ENCODE results near the gene CD24. TPM values are rescaled to one million over a fixed set of nuclear protein-coding genes. Genes with fewer than 3 reads are reported as not detected.

The CD24 gene
- total and polyA plus RNA-seq, 10 of the 15 experiments (the other 5 are each of a cell fraction or from before 2014, with no cell fraction given) = 0.19 to 21.2 (median 9.0) TPM

DNA sequence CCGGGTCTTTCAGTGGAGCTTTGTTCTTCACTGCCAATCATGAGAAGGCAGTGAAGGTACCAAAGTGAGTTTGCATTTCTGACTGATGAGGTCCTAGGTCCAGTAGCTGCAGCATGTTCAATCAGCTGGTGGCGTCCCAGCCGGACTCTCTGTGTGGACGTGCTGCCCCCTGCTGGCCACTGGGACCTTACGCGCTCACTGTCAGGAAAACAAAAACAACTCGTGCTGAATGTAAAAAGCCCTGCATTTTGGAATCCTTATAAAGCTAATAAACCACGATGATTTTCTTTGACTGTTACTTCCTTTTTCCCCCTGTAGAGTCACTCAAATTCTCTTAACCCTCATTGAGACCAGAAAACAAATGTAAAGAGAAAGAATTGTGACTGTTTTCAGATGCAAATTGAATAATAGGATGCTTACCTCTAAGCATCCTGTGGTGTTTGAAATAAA lies 4.9 kb upstream of the CD24 start (continued):
- TF ChIP-seq, protein P1, sequence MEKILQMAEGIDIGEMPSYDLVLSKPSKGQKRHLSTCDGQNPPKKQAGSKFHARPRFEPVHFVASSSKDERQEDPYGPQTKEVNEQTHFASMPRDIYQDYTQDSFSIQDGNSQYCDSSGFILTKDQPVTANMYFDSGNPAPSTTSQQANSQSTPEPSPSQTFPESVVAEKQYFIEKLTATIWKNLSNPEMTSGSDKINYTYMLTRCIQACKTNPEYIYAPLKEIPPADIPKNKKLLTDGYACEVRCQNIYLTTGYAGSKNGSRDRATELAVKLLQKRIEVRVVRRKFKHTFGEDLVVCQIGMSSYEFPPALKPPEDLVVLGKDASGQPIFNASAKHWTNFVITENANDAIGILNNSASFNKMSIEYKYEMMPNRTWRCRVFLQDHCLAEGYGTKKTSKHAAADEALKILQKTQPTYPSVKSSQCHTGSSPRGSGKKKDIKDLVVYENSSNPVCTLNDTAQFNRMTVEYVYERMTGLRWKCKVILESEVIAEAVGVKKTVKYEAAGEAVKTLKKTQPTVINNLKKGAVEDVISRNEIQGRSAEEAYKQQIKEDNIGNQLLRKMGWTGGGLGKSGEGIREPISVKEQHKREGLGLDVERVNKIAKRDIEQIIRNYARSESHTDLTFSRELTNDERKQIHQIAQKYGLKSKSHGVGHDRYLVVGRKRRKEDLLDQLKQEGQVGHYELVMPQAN (conservative IDR thresholded peaks at IDR 0.05) = no peak
- TF ChIP-seq STAT1 (conservative IDR thresholded peaks at IDR 0.05) (no peak), CREM (IDR thresholded peaks at IDR 0.05; ENCODE audit: low read depth) (no peak), EP300 (IDR thresholded peaks at IDR 0.05; ENCODE audit: borderline replicate concordance in 1 of 2, control insufficient read depth in 1 of 2, low read depth in 2 of 2, low read length in 2 of 2) (no peak), SMC3 (IDR thresholded peaks at IDR 0.05; ENCODE audit: borderline replicate concordance, low read length) (peak; percentile 98), FOS (IDR thresholded peaks at IDR 0.05; ENCODE audit: borderline replicate concordance, extremely low read depth, insufficient read length) (no peak), MEF2B (IDR thresholded peaks at IDR 0.05; ENCODE audit: partially characterized antibody, poor library complexity, severe bottlenecking) (no peak), MEF2A (IDR thresholded peaks at IDR 0.05; ENCODE audit: insufficient read depth, low read depth, low read length) (no peak), STAT3 (IDR thresholded peaks at IDR 0.05; ENCODE audit: low read depth, low read length) (no peak), HCFC1 (IDR thresholded peaks at IDR 0.05; ENCODE audit: low read length) (no peak), NFYA (IDR thresholded peaks at IDR 0.05; ENCODE audit: borderline replicate concordance, low read depth, low read length) (no peak), BACH1 (IDR thresholded peaks at IDR 0.05; ENCODE audit: borderline replicate concordance) (no peak), ZNF384 (IDR thresholded peaks at IDR 0.05; ENCODE audit: borderline replicate concordance, low read depth, low read length) (no peak), YBX1 (IDR thresholded peaks at IDR 0.05) (no peak)
- TF ChIP-seq, protein P2, sequence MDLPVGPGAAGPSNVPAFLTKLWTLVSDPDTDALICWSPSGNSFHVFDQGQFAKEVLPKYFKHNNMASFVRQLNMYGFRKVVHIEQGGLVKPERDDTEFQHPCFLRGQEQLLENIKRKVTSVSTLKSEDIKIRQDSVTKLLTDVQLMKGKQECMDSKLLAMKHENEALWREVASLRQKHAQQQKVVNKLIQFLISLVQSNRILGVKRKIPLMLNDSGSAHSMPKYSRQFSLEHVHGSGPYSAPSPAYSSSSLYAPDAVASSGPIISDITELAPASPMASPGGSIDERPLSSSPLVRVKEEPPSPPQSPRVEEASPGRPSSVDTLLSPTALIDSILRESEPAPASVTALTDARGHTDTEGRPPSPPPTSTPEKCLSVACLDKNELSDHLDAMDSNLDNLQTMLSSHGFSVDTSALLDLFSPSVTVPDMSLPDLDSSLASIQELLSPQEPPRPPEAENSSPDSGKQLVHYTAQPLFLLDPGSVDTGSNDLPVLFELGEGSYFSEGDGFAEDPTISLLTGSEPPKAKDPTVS (IDR thresholded peaks at IDR 0.05; ENCODE audit: low read depth, low read length) = no peak
- TF ChIP-seq, protein P3, sequence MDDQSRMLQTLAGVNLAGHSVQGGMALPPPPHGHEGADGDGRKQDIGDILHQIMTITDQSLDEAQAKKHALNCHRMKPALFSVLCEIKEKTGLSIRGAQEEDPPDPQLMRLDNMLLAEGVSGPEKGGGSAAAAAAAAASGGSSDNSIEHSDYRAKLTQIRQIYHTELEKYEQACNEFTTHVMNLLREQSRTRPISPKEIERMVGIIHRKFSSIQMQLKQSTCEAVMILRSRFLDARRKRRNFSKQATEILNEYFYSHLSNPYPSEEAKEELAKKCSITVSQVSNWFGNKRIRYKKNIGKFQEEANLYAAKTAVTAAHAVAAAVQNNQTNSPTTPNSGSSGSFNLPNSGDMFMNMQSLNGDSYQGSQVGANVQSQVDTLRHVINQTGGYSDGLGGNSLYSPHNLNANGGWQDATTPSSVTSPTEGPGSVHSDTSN (IDR thresholded peaks at IDR 0.05; ENCODE audit: insufficient replicate concordance, low read depth, low read length) = no peak
- TF ChIP-seq, protein P4, sequence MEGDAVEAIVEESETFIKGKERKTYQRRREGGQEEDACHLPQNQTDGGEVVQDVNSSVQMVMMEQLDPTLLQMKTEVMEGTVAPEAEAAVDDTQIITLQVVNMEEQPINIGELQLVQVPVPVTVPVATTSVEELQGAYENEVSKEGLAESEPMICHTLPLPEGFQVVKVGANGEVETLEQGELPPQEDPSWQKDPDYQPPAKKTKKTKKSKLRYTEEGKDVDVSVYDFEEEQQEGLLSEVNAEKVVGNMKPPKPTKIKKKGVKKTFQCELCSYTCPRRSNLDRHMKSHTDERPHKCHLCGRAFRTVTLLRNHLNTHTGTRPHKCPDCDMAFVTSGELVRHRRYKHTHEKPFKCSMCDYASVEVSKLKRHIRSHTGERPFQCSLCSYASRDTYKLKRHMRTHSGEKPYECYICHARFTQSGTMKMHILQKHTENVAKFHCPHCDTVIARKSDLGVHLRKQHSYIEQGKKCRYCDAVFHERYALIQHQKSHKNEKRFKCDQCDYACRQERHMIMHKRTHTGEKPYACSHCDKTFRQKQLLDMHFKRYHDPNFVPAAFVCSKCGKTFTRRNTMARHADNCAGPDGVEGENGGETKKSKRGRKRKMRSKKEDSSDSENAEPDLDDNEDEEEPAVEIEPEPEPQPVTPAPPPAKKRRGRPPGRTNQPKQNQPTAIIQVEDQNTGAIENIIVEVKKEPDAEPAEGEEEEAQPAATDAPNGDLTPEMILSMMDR (IDR thresholded peaks at IDR 0.05 in 2 of 3, conservative IDR thresholded peaks at IDR 0.05 in 1 of 3; ENCODE audit: control insufficient read depth in 2 of 3, extremely low read depth in 1 of 3, insufficient read depth in 1 of 3, low read depth in 3 of 3, low read length in 3 of 3) = peak; percentile 93 to 95 (median 95)
- TF ChIP-seq, protein P5, sequence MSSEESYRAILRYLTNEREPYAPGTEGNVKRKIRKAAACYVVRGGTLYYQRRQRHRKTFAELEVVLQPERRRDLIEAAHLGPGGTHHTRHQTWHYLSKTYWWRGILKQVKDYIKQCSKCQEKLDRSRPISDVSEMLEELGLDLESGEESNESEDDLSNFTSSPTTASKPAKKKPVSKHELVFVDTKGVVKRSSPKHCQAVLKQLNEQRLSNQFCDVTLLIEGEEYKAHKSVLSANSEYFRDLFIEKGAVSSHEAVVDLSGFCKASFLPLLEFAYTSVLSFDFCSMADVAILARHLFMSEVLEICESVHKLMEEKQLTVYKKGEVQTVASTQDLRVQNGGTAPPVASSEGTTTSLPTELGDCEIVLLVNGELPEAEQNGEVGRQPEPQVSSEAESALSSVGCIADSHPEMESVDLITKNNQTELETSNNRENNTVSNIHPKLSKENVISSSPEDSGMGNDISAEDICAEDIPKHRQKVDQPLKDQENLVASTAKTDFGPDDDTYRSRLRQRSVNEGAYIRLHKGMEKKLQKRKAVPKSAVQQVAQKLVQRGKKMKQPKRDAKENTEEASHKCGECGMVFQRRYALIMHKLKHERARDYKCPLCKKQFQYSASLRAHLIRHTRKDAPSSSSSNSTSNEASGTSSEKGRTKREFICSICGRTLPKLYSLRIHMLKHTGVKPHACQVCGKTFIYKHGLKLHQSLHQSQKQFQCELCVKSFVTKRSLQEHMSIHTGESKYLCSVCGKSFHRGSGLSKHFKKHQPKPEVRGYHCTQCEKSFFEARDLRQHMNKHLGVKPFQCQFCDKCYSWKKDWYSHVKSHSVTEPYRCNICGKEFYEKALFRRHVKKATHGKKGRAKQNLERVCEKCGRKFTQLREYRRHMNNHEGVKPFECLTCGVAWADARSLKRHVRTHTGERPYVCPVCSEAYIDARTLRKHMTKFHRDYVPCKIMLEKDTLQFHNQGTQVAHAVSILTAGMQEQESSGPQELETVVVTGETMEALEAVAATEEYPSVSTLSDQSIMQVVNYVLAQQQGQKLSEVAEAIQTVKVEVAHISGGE (CRISPR knock-in tag; IDR thresholded peaks at IDR 0.05) = no peak
